ENCODE measurements around the gene ITPRID1.
A peak's percentile ranks its signal among the peaks of the same experiment; 100 is the strongest.
"Not testable (repeated sequence)": the region's sequence is repeated elsewhere in the genome, so short reads cannot be mapped to it uniquely, and the experiment has no call there.

Gene ITPRID1

GRCh38 chr7:31513790-31514189 is at the start of gene ITPRID1:
Gene ITPRID1, plus strand, starts transcription at chr7:31514090. Its CDS starts 38,935 bp downstream, at chr7:31553025.
- DNase-seq (ENCODE audit: low spot score), result no peak

- peak; percentile 92 for DNase-seq (ENCODE audit: low spot score)
Measured at GRCh38 chr7:31464601-31465000, 49.3 kb upstream of the ITPRID1 start.

GRCh38 chr7:31465285-31465684 is 48.6 kb upstream of the ITPRID1 start:
- DNase-seq (ENCODE audit: low spot score), result no peak

GRCh38 chr7:31466036-31466435 is 47.9 kb upstream of the ITPRID1 start:
- no peak for DNase-seq (ENCODE audit: low spot score)

- DNase-seq (ENCODE audit: low spot score), result not testable (repeated sequence)
Measured at GRCh38 chr7:31470883-31471282, 43.0 kb upstream of the ITPRID1 start.

- DNase-seq (ENCODE audit: low spot score), result peak; percentile 75
Measured at GRCh38 chr7:31475368-31475767, 38.5 kb upstream of the ITPRID1 start.

- DNase-seq (ENCODE audit: low spot score), result no peak
Measured at GRCh38 chr7:31476073-31476745, 37.7 kb upstream of the ITPRID1 start.

- no peak for DNase-seq (ENCODE audit: low spot score)
Measured at GRCh38 chr7:31476941-31477677, 36.8 kb upstream of the ITPRID1 start.

- DNase-seq (ENCODE audit: low spot score), result no peak
Measured at GRCh38 chr7:31478018-31478417, 35.9 kb upstream of the ITPRID1 start.

- no peak for DNase-seq (ENCODE audit: low spot score)
Measured at GRCh38 chr7:31478721-31479120, 35.2 kb upstream of the ITPRID1 start.

GRCh38 chr7:31487071-31487470 is 26.8 kb upstream of the ITPRID1 start:
- DNase-seq (ENCODE audit: low spot score), result no peak

- peak; percentile 70 for DNase-seq (ENCODE audit: low spot score)
Measured at GRCh38 chr7:31487476-31487875, 26.4 kb upstream of the ITPRID1 start.

GRCh38 chr7:31488562-31489203 is 25.2 kb upstream of the ITPRID1 start:
- peak; percentile 94 for DNase-seq (ENCODE audit: low spot score)

- DNase-seq (ENCODE audit: low spot score), result no peak
Measured at GRCh38 chr7:31490796-31491314, 23.0 kb upstream of the ITPRID1 start.

GRCh38 chr7:31492086-31492485 is 21.8 kb upstream of the ITPRID1 start:
- DNase-seq (ENCODE audit: low spot score), result peak; percentile 71

- peak; percentile 95 for DNase-seq (ENCODE audit: low spot score)
Measured at GRCh38 chr7:31493714-31494181, 20.1 kb upstream of the ITPRID1 start.

- no peak for DNase-seq (ENCODE audit: low spot score)
Measured at GRCh38 chr7:31494421-31494820, 19.5 kb upstream of the ITPRID1 start.

GRCh38 chr7:31495653-31496052 is 18.2 kb upstream of the ITPRID1 start:
- DNase-seq (ENCODE audit: low spot score), result no peak

GRCh38 chr7:31497516-31497915 is 16.4 kb upstream of the ITPRID1 start:
- DNase-seq (ENCODE audit: low spot score), result peak; percentile 98

- no peak for DNase-seq (ENCODE audit: low spot score)
Measured at GRCh38 chr7:31500656-31501055, 13.2 kb upstream of the ITPRID1 start.

- no peak for DNase-seq (ENCODE audit: low spot score)
Measured at GRCh38 chr7:31508823-31509222, 5.1 kb upstream of the ITPRID1 start.

- DNase-seq (ENCODE audit: low spot score), result no peak
Measured at GRCh38 chr7:31512166-31512565, 1.7 kb upstream of the ITPRID1 start.
